Vagina (tissue), 2 donors: ENCODE results near the gene MAP7.

Experiments used
- POLR2A ChIP-seq, 2 donors: fragments of 450-650 bp; IDR thresholded peaks; one replicate each; pipeline ENCODE4 v1.6.1; 2017; ENCODE audit warnings: antibody characterized with exemption in 2 of 2, mild to moderate bottlenecking in 2 of 2, moderate library complexity in 2 of 2
- POLR2AphosphoS5 ChIP-seq, 2 donors: sonication (generic); formaldehyde crosslinking; IDR thresholded peaks; one replicate each; pipeline ENCODE4 v1.9.0; 2017; ENCODE audit warnings: antibody characterized with exemption in 2 of 2, mild to moderate bottlenecking in 2 of 2, low read depth in 1 of 2; ENCODE audit not compliant: insufficient read depth in 1 of 2
- TF ChIP-seq, protein P1 (sequence below), 3 experiments: fragments of 450-650 bp in 2 of 3; fragments of 200-600 bp in 1 of 3; sonication (generic) in 1 of 3; IDR thresholded peaks; one replicate each; pipeline ENCODE4 v1.5.1; 2017 to 2019; ENCODE audit warnings: antibody characterized with exemption in 3 of 3, mild to moderate bottlenecking in 2 of 3, moderate library complexity in 2 of 3

DNA sequence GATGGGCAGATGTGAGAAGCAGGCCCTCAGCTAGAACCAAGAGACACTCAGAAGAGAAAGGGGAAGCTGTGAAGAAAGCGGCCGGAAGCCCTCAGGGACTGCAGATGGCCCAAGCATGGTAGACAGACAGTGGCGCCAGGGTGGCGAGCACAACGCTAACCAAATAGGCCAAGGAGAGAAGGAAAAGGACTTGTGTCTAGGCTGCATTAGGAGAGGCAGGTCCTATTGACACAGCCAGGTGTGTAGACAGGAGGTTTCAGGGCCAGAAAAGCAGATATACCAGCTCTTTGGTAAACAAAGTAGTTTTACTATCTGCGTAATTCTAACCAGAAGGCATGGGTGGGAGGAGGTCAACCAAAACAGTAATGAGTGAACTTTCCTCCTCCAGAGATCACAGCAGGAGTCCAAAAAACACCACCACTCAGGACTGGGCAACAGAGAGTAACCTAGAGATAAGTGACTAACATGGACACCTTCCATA lies 15.8 kb upstream of the MAP7 start:
- TF ChIP-seq, protein P1, sequence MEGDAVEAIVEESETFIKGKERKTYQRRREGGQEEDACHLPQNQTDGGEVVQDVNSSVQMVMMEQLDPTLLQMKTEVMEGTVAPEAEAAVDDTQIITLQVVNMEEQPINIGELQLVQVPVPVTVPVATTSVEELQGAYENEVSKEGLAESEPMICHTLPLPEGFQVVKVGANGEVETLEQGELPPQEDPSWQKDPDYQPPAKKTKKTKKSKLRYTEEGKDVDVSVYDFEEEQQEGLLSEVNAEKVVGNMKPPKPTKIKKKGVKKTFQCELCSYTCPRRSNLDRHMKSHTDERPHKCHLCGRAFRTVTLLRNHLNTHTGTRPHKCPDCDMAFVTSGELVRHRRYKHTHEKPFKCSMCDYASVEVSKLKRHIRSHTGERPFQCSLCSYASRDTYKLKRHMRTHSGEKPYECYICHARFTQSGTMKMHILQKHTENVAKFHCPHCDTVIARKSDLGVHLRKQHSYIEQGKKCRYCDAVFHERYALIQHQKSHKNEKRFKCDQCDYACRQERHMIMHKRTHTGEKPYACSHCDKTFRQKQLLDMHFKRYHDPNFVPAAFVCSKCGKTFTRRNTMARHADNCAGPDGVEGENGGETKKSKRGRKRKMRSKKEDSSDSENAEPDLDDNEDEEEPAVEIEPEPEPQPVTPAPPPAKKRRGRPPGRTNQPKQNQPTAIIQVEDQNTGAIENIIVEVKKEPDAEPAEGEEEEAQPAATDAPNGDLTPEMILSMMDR (IDR thresholded peaks at IDR 0.05): no peak
- TF ChIP-seq POLR2A (IDR thresholded peaks at IDR 0.05) (no peak), POLR2AphosphoS5 (IDR thresholded peaks at IDR 0.05; ENCODE audit: insufficient read depth in 1 of 2, low read depth in 1 of 2) (no peak)
